GM19193 (cell line): ENCODE data around the gene C20orf141.

Experiments used
- POLR2A ChIP-seq: IDR thresholded peaks from 4 replicates; pipeline ENCODE4 v1.6.1; 2011; ENCODE audit not compliant: insufficient read depth, insufficient read length; ENCODE audit errors: extremely low read depth

Gene C20orf141

GRCh38 chr20:2847802-2848201 is 33.0 kb downstream of the C20orf141 start:
- no peak for TF ChIP-seq POLR2A

GRCh38 chr20:2849529-2849928 is 34.7 kb downstream of the C20orf141 start:
- no peak for TF ChIP-seq POLR2A

- no peak for TF ChIP-seq POLR2A
Observed at GRCh38 chr20:2851086-2851485, 36.3 kb downstream of the C20orf141 start.

- no peak for TF ChIP-seq POLR2A
Observed at GRCh38 chr20:2858591-2858990, 43.8 kb downstream of the C20orf141 start.

GRCh38 chr20:2859330-2860121 is 44.7 kb downstream of the C20orf141 start:
- no peak for TF ChIP-seq POLR2A

GRCh38 chr20:2864626-2865025 is 49.8 kb downstream of the C20orf141 start:
- no peak for TF ChIP-seq POLR2A

- TF ChIP-seq POLR2A: no peak
Observed at GRCh38 chr20:2865101-2865500, 50.3 kb downstream of the C20orf141 start.
